ENCODE results near the gene PWP1. TPM values are rescaled to one million over a fixed set of nuclear protein-coding genes. Genes with fewer than 3 reads are reported as not detected.
"Not testable (repeated sequence)": the region's sequence is repeated elsewhere in the genome, so short reads cannot be mapped to it uniquely, and the experiment has no call there.

PWP1 gene
- total and polyA plus RNA-seq, 2 experiments from 2014 or later, result 54.8 to 60.4 TPM

GRCh38 chr12:107702106-107702505, 16.5 kb downstream of the PWP1 start:
- H2AFZ ChIP-seq, result no peak overlapping the region
- H3K4me2 ChIP-seq, result no peak overlapping the region
- H4K20me1 ChIP-seq (ENCODE audit: insufficient read depth, poor library complexity, severe bottlenecking), result no peaks in the 10 kb centered on the region
- H3K4me3 ChIP-seq, result no peak overlapping the region
- 100% methylated on average over 4 of the region's 4 CpGs for WGBS (ENCODE audit: low lambda C conversion rate, missing lambda C conversion rate)
- no peaks in the 10 kb centered on the region for H3K27me3 ChIP-seq
- H3K27ac ChIP-seq, result no peak overlapping the region
- TF ChIP-seq EZH2 (IDR thresholded peaks at IDR 0.05; ENCODE audit: borderline replicate concordance) (no peak), EZH2phosphoT487 (IDR thresholded peaks at IDR 0.05; ENCODE audit: low read depth, severe bottlenecking, unreplicated experiment) (no peak)
- TF ChIP-seq, protein P1, sequence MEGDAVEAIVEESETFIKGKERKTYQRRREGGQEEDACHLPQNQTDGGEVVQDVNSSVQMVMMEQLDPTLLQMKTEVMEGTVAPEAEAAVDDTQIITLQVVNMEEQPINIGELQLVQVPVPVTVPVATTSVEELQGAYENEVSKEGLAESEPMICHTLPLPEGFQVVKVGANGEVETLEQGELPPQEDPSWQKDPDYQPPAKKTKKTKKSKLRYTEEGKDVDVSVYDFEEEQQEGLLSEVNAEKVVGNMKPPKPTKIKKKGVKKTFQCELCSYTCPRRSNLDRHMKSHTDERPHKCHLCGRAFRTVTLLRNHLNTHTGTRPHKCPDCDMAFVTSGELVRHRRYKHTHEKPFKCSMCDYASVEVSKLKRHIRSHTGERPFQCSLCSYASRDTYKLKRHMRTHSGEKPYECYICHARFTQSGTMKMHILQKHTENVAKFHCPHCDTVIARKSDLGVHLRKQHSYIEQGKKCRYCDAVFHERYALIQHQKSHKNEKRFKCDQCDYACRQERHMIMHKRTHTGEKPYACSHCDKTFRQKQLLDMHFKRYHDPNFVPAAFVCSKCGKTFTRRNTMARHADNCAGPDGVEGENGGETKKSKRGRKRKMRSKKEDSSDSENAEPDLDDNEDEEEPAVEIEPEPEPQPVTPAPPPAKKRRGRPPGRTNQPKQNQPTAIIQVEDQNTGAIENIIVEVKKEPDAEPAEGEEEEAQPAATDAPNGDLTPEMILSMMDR (IDR thresholded peaks at IDR 0.05; ENCODE audit: poor library complexity), result no peak
- DNase-seq (ENCODE audit: low spot score), result no peak
- H3K36me3 ChIP-seq (replicated peaks; ENCODE audit: insufficient read depth, low read depth), result no peaks in the 10 kb centered on the region
- H3K79me2 ChIP-seq, result no peaks in the 10 kb centered on the region
- H3K9me2 ChIP-seq (replicated peaks; ENCODE audit: insufficient read depth), result no peaks in the 10 kb centered on the region
- no peaks in the 10 kb centered on the region for H3K4me1 ChIP-seq (ENCODE audit: insufficient read depth)
- no peaks in the 10 kb centered on the region for H3K9me3 ChIP-seq (ENCODE audit: low read depth)

GRCh38 chr12:107704041-107704440, 18.4 kb downstream of the PWP1 start:
- TF ChIP-seq, protein P1 (IDR thresholded peaks at IDR 0.05; ENCODE audit: poor library complexity), result no peak
- TF ChIP-seq EZH2phosphoT487 (IDR thresholded peaks at IDR 0.05; ENCODE audit: low read depth, severe bottlenecking, unreplicated experiment) (no peak), EZH2 (IDR thresholded peaks at IDR 0.05; ENCODE audit: borderline replicate concordance) (no peak)
- no peaks in the 10 kb centered on the region for H3K27me3 ChIP-seq
- H3K27ac ChIP-seq, result no peak overlapping the region
- H3K4me3 ChIP-seq, result no peak overlapping the region
- DNase-seq (ENCODE audit: low spot score), result no peak
- H2AFZ ChIP-seq, result no peak overlapping the region
- no peak overlapping the region for H3K4me2 ChIP-seq
- no peaks in the 10 kb centered on the region for H3K36me3 ChIP-seq (replicated peaks; ENCODE audit: insufficient read depth, low read depth)
- H4K20me1 ChIP-seq (ENCODE audit: insufficient read depth, poor library complexity, severe bottlenecking), result no peaks in the 10 kb centered on the region
- no peaks in the 10 kb centered on the region for H3K9me2 ChIP-seq (replicated peaks; ENCODE audit: insufficient read depth)
- WGBS (ENCODE audit: low lambda C conversion rate, missing lambda C conversion rate), result 94% methylated on average over 5 of the region's 5 CpGs
- H3K9me3 ChIP-seq (ENCODE audit: low read depth), result no peaks in the 10 kb centered on the region
- H3K4me1 ChIP-seq (ENCODE audit: insufficient read depth), result no peaks in the 10 kb centered on the region
- no peaks in the 10 kb centered on the region for H3K79me2 ChIP-seq

DNA sequence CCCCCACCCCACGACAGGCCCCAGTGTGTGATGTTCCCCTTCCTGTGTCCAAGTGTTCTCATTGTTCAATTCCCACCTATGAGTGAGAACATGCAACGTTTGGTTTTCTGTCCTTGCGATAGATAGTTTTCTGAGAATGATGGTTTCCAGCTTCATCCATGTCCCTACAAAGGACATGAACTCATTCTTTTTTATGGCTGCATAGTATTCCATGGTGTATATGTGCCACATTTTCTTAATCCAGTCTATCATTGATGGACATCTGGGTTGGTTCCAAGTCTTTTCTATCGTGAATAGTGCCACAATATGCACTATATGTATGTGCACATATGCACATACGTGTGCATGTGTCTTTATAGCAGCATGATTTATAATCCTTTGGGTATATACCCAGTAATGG, 19.9 kb downstream of the PWP1 start:
- not testable (repeated sequence) for H3K9me2 ChIP-seq (replicated peaks; ENCODE audit: insufficient read depth); H3K36me3 ChIP-seq (replicated peaks; ENCODE audit: insufficient read depth, low read depth); H3K9me3 ChIP-seq (ENCODE audit: low read depth); H3K4me3 ChIP-seq; DNase-seq (ENCODE audit: low spot score); H4K20me1 ChIP-seq (ENCODE audit: insufficient read depth, poor library complexity, severe bottlenecking); H3K4me2 ChIP-seq; H3K4me1 ChIP-seq (ENCODE audit: insufficient read depth); H3K27me3 ChIP-seq; H3K79me2 ChIP-seq; H3K27ac ChIP-seq; H2AFZ ChIP-seq
- 93% methylated on average over 5 of the region's 5 CpGs for WGBS (ENCODE audit: low lambda C conversion rate, missing lambda C conversion rate)

DNA sequence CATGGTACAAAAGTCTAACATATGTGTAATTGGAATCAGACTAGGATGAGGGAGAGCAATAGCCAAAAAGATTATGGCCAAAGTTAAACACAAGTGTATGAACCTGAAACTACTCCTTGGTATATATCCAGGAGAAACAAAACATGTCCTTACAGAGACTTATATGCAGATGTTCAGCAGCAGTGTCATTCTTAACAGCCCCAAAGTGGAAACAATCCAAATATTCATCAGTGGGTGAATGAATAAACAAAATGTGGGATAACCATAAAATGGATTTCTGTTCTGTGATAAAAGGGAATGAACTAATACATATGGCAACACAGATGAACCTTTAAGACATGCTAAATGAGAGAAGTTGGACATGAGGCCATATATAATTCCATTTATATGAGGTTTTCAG, 30.2 kb downstream of the PWP1 start:
- no peaks in the 10 kb centered on the region for H3K9me2 ChIP-seq (replicated peaks; ENCODE audit: insufficient read depth)
- H3K27me3 ChIP-seq, result no peaks in the 10 kb centered on the region
- H4K20me1 ChIP-seq (ENCODE audit: insufficient read depth, poor library complexity, severe bottlenecking), result no peaks in the 10 kb centered on the region
- H3K79me2 ChIP-seq, result no peaks in the 10 kb centered on the region
- no peaks in the 10 kb centered on the region for H3K36me3 ChIP-seq (replicated peaks; ENCODE audit: insufficient read depth, low read depth)
- H3K27ac ChIP-seq, result no peak overlapping the region
- no peaks in the 10 kb centered on the region for H3K4me1 ChIP-seq (ENCODE audit: insufficient read depth)
- H3K9me3 ChIP-seq (ENCODE audit: low read depth), result no peaks in the 10 kb centered on the region
- no peak overlapping the region for H3K4me2 ChIP-seq
- H2AFZ ChIP-seq, result no peak overlapping the region
- no peak overlapping the region for H3K4me3 ChIP-seq
- TF ChIP-seq EZH2 (IDR thresholded peaks at IDR 0.05; ENCODE audit: borderline replicate concordance) (no peak), EZH2phosphoT487 (IDR thresholded peaks at IDR 0.05; ENCODE audit: low read depth, severe bottlenecking, unreplicated experiment) (no peak)
- TF ChIP-seq, protein P1 (IDR thresholded peaks at IDR 0.05; ENCODE audit: poor library complexity), result no peak
- no peak for DNase-seq (ENCODE audit: low spot score)

Measured in hepatocyte (in vitro differentiated cells).